NCI-H1436 (cell line): ENCODE data around the gene SCP2.

ENCODE experiments used
- DNase-seq: peaks from one replicate; lab custom pipeline; 2025; lab: John Stamatoyannopoulos, UW

The SCP2 gene

GRCh38 chr1:53082826-53083455 is 155.9 kb downstream of the SCP2 start:
- no peak for DNase-seq

GRCh38 chr1:53083636-53084588 is 156.8 kb downstream of the SCP2 start:
- DNase-seq: no peak

- DNase-seq: no peak
These were observed 157.5 kb downstream of the SCP2 start for GRCh38 chr1:53084589-53084971.

GRCh38 chr1:53085405-53085804 is 158.3 kb downstream of the SCP2 start:
- DNase-seq: no peak

GRCh38 chr1:53086491-53087070 is 159.5 kb downstream of the SCP2 start:
- no peak for DNase-seq

- DNase-seq: no peak
These were observed 160.5 kb downstream of the SCP2 start for GRCh38 chr1:53087332-53088285.

GRCh38 chr1:53088616-53089300 is 161.7 kb downstream of the SCP2 start:
- no peak for DNase-seq

GRCh38 chr1:53089478-53090226 is 162.6 kb downstream of the SCP2 start:
- DNase-seq: no peak

GRCh38 chr1:53090227-53091147 is 163.4 kb downstream of the SCP2 start:
- no peak for DNase-seq

GRCh38 chr1:53091841-53092645 is 165.0 kb downstream of the SCP2 start:
- no peak for DNase-seq

GRCh38 chr1:53092659-53093450 is 165.8 kb downstream of the SCP2 start:
- DNase-seq: no peak

GRCh38 chr1:53093451-53093754 is 166.3 kb downstream of the SCP2 start:
- DNase-seq: no peak

GRCh38 chr1:53093778-53094532 is 166.9 kb downstream of the SCP2 start:
- DNase-seq: no peak

- DNase-seq: no peak
These were observed 167.4 kb downstream of the SCP2 start for GRCh38 chr1:53094533-53094919.
